Panc1 (cell line): ENCODE results near the gene STAM2. TPM values are rescaled to one million over a fixed set of nuclear protein-coding genes. Genes with fewer than 3 reads are reported as not detected.
A peak's percentile ranks its signal among the peaks of the same experiment; 100 is the strongest.

Source experiments
- ATAC-seq: fragments of 200-7000 bp; cut with Tn5 transposase; 2 replicates; pipeline ENCODE4 v1.9.1; 2020; ENCODE audit warnings: mild to moderate bottlenecking, moderate library complexity
- BruUV-seq: library from RNA; stranded (reverse); fragments of 400-500 nt; replicated peaks from 2 replicates; lab custom pipeline; 2021; lab: Mats Ljungman, UMichigan
- CTCF ChIA-PET: fragments of 300-600 bp; sonication (Branson Sonifier 250); formaldehyde crosslinking; loops from one replicate; lab custom pipeline; 2022; ENCODE audit warnings: antibody characterized with exemption; lab: Charles Lee
- POLR2A ChIA-PET: fragments of 300-600 bp; sonication (Branson Sonifier 250); formaldehyde crosslinking; loops from one replicate; lab custom pipeline; 2022; ENCODE audit warnings: antibody characterized with exemption; lab: Charles Lee
- DNase-seq: peaks from one replicate; pipeline ENCODE4 v3.0.0-alpha.2; 2010; ENCODE audit warnings: low read depth, low spot score
- H3K27ac ChIP-seq: 2 replicates; pipeline ENCODE4 v1.5.1; 2011; ENCODE audit warnings: mild to moderate bottlenecking, low read length, inconsistent platforms
- H3K27me3 ChIP-seq: fragments of 200-500 bp; sonication (Bioruptor generic); 2 replicates; pipeline ENCODE4 v1.6.0; 2014; ENCODE audit warnings: low read length, inconsistent platforms; ENCODE audit not compliant: control insufficient read depth, insufficient read depth
- H3K36me3 ChIP-seq: fragments of 200-500 bp; sonication (Bioruptor generic); 2 replicates; pipeline ENCODE4 v1.5.1; 2014; ENCODE audit warnings: inconsistent platforms, mild to moderate bottlenecking, low read length, moderate library complexity; ENCODE audit not compliant: control insufficient read depth, insufficient read depth
- H3K4me1 ChIP-seq: 2 replicates; pipeline ENCODE4 v1.5.1; 2011; ENCODE audit warnings: inconsistent platforms, mild to moderate bottlenecking, low read length, moderate library complexity; ENCODE audit not compliant: control insufficient read depth, insufficient read depth
- H3K4me3 ChIP-seq, 2 experiments: 2 replicates each; pipeline ENCODE4 v1.5.1; 2011 to 2012; ENCODE audit warnings: low read depth in 2 of 2, low read length in 2 of 2, mild to moderate bottlenecking in 2 of 2, inconsistent platforms in 1 of 2, moderate library complexity in 1 of 2
- H3K9me3 ChIP-seq: fragments of 200-500 bp; sonication (Bioruptor generic); 2 replicates; pipeline ENCODE4 v1.5.1; 2014; ENCODE audit warnings: low read depth, mild to moderate bottlenecking, inconsistent platforms, low read length, moderate library complexity; ENCODE audit not compliant: control insufficient read depth, insufficient read depth
- POLR2AphosphoS5 ChIP-seq: IDR thresholded peaks from 2 replicates; pipeline ENCODE4 v1.6.1; 2012; ENCODE audit warnings: mild to moderate bottlenecking, low read depth, low read length, moderate library complexity
- SIN3A ChIP-seq: IDR thresholded peaks from 2 replicates; pipeline ENCODE4 v1.6.1; 2012; ENCODE audit warnings: low read depth, mild to moderate bottlenecking, low read length, moderate library complexity, borderline replicate concordance; ENCODE audit not compliant: insufficient read depth
- TCF7L2 ChIP-seq: IDR thresholded peaks from 2 replicates; pipeline ENCODE4 v1.6.1; 2011; ENCODE audit warnings: mild to moderate bottlenecking, low read depth, low read length, inconsistent platforms
- in situ Hi-C: cut with HindIII; loops from 2 replicates; pipeline ENCODE4 v1.10.0; 2016; ENCODE audit warnings: low sequenced_read_pairs, low pct_unique_long_range_greater_than_20kb
- intact Hi-C: fragments of 100-400 bp; cut with micrococcal nuclease; formaldehyde crosslinking; loops from one replicate; pipeline ENCODE4 v1.10.0; 2022; ENCODE audit not compliant: unreplicated experiment
- total RNA-seq: library from RNA; stranded (reverse); gene quantifications from one replicate; pipeline ENCODE4 v1.2.1, GENCODE V29; 2021; ENCODE audit not compliant: unreplicated experiment
- TF ChIP-seq, protein P1 (sequence below): fragments of 450-650 bp; IDR thresholded peaks from 2 replicates; pipeline ENCODE4 v1.5.1; 2017; ENCODE audit warnings: mild to moderate bottlenecking
- TF ChIP-seq, protein P2 (sequence below), 2 experiments: IDR thresholded peaks; 2 replicates each; pipeline ENCODE4 v1.6.1; 2011 to 2012; ENCODE audit warnings: low read depth in 2 of 2, control low read depth in 1 of 2, low read length in 1 of 2, mild to moderate bottlenecking in 1 of 2, moderate library complexity in 1 of 2; ENCODE audit not compliant: insufficient read depth in 1 of 2

Gene STAM2
- total RNA-seq, 1 experiment from 2014 or later = 29.1 TPM

DNA sequence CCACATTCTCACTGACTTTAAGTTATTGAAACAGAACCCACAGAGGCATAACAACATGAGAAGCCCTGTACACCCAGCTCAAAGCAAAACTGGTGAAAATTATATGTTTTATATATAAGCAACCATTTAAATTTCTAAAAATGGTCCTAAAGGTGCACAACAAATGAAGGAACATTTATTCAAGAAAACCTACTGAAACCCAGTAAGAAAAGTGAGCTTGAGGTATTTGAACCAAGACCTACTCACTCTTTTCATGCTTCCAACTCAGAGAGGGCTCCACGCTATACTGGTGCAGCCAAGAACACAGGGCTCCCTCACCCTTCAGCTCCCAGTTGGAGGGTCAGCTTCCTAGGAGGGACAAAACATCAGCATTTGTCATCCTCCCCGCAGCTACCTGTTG lies 74.6 kb downstream of the STAM2 start:
- BruUV-seq = no TSS peak
- in situ Hi-C loops = no loop called here
- H3K27me3 ChIP-seq = peaks cover 28% of the 10 kb centered on the region
- TF ChIP-seq TCF7L2 (no peak), SIN3A (no peak), POLR2AphosphoS5 (no peak)
- TF ChIP-seq, protein P1, sequence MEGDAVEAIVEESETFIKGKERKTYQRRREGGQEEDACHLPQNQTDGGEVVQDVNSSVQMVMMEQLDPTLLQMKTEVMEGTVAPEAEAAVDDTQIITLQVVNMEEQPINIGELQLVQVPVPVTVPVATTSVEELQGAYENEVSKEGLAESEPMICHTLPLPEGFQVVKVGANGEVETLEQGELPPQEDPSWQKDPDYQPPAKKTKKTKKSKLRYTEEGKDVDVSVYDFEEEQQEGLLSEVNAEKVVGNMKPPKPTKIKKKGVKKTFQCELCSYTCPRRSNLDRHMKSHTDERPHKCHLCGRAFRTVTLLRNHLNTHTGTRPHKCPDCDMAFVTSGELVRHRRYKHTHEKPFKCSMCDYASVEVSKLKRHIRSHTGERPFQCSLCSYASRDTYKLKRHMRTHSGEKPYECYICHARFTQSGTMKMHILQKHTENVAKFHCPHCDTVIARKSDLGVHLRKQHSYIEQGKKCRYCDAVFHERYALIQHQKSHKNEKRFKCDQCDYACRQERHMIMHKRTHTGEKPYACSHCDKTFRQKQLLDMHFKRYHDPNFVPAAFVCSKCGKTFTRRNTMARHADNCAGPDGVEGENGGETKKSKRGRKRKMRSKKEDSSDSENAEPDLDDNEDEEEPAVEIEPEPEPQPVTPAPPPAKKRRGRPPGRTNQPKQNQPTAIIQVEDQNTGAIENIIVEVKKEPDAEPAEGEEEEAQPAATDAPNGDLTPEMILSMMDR = no peak
- TF ChIP-seq, protein P2, sequence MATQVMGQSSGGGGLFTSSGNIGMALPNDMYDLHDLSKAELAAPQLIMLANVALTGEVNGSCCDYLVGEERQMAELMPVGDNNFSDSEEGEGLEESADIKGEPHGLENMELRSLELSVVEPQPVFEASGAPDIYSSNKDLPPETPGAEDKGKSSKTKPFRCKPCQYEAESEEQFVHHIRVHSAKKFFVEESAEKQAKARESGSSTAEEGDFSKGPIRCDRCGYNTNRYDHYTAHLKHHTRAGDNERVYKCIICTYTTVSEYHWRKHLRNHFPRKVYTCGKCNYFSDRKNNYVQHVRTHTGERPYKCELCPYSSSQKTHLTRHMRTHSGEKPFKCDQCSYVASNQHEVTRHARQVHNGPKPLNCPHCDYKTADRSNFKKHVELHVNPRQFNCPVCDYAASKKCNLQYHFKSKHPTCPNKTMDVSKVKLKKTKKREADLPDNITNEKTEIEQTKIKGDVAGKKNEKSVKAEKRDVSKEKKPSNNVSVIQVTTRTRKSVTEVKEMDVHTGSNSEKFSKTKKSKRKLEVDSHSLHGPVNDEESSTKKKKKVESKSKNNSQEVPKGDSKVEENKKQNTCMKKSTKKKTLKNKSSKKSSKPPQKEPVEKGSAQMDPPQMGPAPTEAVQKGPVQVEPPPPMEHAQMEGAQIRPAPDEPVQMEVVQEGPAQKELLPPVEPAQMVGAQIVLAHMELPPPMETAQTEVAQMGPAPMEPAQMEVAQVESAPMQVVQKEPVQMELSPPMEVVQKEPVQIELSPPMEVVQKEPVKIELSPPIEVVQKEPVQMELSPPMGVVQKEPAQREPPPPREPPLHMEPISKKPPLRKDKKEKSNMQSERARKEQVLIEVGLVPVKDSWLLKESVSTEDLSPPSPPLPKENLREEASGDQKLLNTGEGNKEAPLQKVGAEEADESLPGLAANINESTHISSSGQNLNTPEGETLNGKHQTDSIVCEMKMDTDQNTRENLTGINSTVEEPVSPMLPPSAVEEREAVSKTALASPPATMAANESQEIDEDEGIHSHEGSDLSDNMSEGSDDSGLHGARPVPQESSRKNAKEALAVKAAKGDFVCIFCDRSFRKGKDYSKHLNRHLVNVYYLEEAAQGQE (IDR thresholded peaks at IDR 0.05; ENCODE audit: insufficient read depth in 1 of 2, low read depth in 2 of 2, low read length in 1 of 2) = no peak
- no peaks in the 10 kb centered on the region for H3K36me3 ChIP-seq
- peaks cover 9% of the 10 kb centered on the region for H3K4me1 ChIP-seq
- DNase-seq = no peak
- H3K9me3 ChIP-seq = no peaks in the 10 kb centered on the region
- POLR2A ChIA-PET = no interaction called here
- CTCF ChIA-PET = no interaction called here
- no peak overlapping the region for H3K4me3 ChIP-seq
- no peak overlapping the region for H3K27ac ChIP-seq
- intact Hi-C loops = no loop called here
- no peak for ATAC-seq

DNA sequence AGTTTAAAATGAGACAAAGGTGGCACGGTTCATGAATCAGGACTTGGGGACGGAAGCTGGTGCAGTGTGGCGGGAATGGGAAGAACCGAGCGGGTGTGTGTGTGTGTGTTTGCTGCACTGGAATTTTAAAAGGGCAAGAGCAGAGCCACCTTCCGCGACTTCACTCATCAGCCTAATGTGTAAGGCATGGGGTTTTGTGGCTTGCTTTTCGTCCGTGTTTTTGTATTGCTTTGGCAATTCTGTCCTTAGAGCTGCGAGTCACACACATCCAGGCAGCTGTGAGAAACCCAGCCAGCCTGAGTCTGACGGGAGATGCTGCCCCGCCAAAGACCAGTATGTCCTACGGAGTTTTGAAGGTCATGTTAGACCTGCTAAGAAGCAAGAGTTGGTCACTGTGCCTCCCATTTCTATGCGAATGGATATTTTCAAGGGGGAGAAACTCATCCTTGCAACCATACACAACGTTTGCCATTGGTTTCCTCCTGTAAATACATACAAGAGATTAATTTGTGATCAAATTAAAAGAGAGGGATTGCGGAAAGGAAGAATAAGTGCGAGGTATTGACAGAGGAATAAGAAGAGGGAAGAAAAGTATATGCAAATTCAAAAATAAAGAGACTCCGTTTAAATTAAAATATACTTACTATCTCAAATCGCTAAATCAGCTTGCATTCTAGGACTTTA lies 76.1 kb downstream of the STAM2 start:
- peaks cover 17% of the 10 kb centered on the region for H3K4me1 ChIP-seq
- ChIA-PET CTCF (interaction anchor here (0.6 kb wide), 2 partner anchors 37 to 154 kb away, joined by 4 to 6 read pairs; no protein-coding TSS in a partner anchor), POLR2A (no interaction called here)
- peaks cover 28% of the 10 kb centered on the region for H3K27me3 ChIP-seq
- H3K9me3 ChIP-seq = no peaks in the 10 kb centered on the region
- BruUV-seq = no TSS peak
- intact Hi-C loops = no loop called here
- ATAC-seq = peak; percentile 40
- no peak overlapping the region for H3K27ac ChIP-seq
- TF ChIP-seq POLR2AphosphoS5 (no peak), TCF7L2 (no peak), SIN3A (no peak)
- TF ChIP-seq, protein P1 = no peak
- TF ChIP-seq, protein P2 (IDR thresholded peaks at IDR 0.05; ENCODE audit: insufficient read depth in 1 of 2, low read depth in 2 of 2, low read length in 1 of 2) = no peak
- H3K4me3 ChIP-seq = peak overlapping the region; percentile 44 to 50
- DNase-seq = no peak
- H3K36me3 ChIP-seq = no peaks in the 10 kb centered on the region
- in situ Hi-C loops = no loop called here
